Femur (tissue), 1 donor: Measurements from ENCODE around the gene RRBP1.
A peak's percentile ranks its signal among the peaks of the same experiment; 100 is the strongest.
"Not testable (repeated sequence)": the region's sequence is repeated elsewhere in the genome, so short reads cannot be mapped to it uniquely, and the experiment has no call there.

Source experiments
- DNase-seq: peaks from one replicate; pipeline ENCODE4 v3.0.0-alpha.2; 2017

Gene RRBP1

DNA sequence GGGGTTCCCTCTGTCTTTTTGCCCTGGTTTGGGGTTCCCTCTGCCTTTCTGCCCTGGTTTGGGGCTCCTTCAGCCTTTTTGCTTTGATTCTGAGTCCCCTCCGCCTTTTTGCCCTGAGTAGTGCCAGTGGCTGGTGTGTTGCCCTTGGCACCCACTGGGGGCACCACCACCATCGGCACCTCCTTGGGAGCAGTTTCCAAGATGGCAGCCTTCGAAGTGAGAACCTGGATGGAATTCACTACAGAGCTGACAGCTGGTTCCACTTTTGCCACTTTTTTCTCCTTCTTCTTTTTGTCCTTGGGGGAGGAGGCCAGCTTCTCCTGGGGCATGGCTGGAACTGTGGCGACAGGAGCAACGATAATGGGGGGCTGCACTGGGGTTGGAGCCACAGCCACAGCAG lies 22.2 kb downstream of the RRBP1 start:
- DNase-seq = no peak

DNA sequence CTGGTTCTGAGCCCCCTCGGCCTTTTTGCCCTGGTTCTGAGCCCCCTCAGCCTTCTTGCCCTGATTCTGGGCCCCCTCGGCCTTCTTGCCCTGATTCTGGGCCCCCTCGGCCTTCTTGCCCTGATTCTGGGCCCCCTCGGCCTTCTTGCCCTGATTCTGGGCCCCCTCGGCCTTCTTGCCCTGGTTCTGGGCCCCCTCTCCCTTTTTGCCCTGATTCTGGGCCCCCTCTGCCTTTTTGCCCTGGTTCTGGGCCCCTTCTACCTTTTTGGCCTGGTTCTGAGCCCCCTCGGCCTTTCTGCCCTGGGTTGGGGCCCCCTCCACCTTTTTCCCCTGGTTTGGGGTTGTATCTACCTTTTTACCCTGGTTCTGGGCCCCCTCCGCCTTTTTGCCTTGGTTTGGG lies 22.7 kb downstream of the RRBP1 start:
- not testable (repeated sequence) for DNase-seq

DNA sequence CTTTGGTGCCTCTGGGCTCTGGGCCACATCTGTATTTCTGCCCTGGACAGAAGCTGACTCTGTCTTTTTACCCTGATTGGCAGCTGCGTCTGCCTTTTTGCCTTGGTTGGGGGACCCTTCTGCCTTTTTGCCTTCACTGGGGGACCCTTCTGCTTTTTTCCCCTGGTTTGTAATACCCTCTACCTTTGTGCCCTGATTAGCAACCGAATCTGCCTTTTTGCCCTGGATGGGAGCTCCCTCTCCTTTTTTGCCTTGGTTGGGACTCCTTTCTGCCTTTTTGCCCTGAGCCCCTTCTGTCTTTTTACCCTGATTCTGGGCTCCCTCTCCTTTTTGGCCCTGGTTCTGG lies 23.4 kb downstream of the RRBP1 start:
- no peak for DNase-seq

DNA sequence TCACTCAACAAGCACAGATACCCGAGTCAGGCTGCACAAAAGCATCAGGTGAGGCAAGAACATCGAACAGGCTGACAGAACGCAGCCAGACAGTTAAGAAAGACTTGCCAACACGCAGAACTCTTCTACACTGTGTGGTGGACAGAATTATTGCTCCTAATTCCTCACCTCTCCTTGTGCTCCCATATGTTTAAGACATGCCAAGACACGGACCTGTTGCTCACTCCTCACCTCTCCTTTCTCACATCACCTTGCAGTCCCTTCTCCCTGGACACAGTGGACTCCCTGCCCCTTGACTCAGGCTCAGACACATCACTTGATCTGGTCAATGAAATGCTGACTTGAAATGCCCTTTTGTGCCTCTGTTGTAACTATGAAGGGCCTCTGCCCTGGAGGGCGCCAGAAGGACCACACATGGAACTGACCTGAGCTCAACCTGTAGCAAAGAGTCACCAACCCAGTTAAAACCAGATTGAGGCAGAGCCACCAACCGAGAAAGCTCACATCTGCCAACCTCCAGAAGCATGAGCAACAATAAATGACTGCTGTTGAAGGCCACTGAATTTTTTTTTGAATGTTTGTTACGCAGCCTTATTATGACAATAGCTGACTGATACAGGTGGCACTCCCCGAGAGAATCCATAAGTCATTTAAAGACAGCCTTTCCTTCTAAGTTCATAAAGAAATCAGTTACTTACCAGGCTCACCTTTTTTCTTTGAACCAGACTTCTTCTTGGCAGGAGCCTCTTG lies 24.0 kb downstream of the RRBP1 start:
- DNase-seq = no peak

DNA sequence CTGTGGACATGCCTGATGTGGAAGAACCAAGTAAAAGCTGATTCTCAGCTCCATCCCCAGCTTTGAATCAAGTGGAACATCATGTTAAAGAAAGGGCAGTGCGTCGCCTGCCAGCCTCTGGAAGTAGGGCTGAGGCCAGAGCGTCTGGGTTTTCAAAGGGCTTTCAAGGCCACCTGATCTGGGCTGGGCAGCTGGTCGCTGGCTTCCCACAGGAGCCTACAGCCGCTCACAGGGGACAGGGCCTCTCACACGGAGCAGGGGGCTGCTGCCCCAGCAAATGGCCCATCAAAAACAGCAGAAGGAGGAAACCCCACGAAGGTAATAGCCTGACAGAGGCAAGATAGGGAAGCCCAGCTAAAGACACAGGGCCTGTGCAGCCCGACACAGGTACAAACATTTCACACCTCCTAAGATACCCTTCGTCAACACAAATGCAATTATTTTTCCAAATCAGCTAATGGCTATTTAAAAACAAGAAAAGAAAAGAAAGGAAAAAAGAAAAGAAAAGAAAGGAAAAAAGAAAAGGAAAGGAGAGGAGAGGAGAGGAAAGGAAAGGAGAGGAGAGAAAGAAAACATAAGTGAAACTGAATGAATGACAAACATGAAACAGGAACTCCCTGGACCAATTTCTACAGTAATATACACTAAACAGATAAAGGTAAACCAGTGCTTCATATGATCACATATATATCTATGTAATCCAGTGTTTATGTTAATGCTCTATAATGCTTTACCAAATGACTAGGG lies 24.8 kb downstream of the RRBP1 start:
- DNase-seq = no peak

DNA sequence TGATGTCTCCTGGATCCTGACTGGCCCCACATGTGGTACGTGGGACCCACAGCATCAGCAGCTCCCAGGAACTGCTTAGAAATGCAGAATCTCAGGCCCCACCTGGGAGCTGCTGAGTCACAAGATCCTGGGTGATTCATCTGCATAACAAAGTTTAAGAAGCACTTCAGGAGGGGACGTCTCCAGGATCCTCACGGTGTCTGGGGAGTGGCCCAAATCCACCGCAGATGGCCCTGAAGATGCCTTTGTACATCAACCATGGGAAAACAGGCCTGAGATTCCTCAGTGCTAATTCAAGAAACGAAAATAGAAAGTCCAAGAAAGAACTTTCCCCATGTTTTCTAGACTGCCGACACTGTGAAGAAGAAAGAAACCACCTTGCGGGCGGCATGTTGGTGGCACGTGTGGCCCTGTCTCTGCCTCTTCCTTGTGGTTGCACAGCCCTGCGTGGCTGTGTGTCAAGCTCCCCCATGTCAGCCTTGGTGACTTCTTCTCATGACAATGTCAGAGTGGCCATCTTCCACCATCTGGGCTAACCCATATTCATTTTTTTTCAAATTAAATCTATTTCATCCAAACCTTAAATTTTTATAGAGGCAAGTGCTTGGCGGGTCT lies 26.1 kb downstream of the RRBP1 start:
- no peak for DNase-seq

DNA sequence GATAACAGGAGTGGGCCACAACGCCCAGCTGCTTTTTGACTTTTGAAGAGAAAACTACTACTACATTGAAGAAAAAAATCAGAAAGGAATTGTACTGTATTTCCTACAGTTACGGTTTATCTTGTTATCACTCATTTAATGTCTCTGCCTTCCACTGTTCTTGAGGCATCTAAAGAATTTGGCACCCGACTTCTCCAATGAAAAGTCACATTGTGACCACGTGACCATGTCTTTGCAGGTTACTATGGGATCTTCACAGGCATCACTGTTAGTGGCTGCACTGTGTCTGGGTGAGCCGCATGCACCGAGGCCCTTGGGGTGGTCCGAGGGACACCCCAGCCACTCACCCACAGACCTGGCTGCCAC lies 26.8 kb downstream of the RRBP1 start:
- no peak for DNase-seq

DNA sequence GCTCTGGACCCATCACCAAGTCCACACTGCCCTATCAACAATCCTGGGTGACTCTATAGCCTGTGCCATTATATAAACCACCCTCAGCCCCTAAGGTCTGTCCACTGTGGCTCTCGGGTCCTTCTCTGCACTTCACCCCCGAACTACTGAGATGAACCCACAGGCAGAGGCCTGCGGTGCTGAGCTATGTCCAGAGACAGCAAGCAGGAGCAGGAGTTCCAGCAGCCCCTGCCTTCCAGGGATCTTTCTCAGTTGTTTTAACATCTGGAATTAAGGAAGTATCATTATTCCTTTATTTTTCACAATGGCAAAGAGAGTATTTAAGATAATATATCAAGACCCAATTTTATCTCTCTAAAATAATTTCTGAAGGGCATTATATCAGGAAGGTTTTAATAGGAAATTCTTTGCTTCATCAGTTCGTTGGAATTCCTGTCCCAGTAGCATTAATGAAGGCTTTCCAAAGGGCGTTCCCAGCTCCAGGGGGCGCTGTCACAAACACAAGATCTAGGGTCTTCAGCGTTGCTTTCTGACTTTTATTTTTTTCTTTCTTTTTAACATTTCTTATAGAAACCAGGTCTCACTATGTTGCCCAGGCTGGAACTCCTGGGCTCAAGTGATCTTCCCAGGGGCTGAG lies 27.3 kb downstream of the RRBP1 start:
- no peak for DNase-seq

DNA sequence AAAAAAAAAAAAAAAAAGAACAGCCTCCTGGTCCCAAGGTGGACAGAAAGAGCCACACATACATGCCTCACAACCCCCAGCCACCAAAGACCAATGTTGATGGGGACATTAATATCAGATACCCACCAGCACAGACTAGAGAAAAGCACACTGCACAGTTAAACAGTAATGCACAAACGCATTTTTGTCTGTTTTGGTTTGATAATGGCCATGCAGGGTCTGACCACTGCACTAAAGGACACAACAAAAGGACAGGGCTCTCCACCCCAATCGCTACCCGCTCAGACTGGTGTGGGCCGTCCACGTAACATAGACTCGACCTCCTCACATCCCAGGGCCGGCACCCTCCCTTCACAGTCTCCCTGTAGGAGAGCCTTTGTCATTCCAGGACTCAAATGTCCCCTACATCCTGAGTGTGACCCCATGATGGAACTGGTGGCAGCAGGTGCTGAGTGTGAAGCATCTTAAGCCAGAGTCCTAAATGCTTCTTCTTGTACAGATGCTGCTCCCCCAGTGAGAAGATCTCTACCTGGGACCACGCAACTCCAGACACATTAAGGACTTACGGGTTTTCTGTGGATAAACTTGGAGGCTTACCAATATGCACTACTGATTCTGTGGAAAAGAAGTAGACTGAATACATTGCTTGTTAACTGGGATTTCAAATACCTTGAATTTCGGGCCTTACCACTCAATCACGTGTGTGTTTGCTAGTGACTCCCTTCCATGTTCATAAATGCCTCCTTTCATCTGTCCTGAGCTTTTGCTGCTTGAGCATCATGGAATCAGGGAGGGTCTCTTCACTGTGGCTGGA lies 28.0 kb downstream of the RRBP1 start:
- DNase-seq = no peak

DNA sequence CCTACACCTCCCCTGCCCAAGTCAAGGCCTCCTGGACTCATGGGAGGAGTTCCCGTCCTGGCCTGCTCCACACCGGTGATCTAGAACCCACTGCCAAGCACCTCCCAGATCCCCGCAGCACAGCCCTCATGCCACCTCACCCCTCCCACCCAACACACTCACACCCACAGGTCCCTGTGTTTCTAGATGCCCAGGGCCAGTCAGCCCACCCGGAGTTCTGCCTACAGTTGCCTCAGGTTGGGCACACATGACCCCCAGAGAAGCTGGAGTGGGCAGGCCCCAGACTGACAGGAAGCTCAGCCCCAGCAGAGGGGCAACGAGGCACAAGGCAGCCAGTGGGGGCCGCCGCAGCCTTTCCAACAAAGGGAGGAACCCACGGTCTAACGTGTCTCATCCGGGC lies 29.6 kb downstream of the RRBP1 start:
- DNase-seq = no peak

DNA sequence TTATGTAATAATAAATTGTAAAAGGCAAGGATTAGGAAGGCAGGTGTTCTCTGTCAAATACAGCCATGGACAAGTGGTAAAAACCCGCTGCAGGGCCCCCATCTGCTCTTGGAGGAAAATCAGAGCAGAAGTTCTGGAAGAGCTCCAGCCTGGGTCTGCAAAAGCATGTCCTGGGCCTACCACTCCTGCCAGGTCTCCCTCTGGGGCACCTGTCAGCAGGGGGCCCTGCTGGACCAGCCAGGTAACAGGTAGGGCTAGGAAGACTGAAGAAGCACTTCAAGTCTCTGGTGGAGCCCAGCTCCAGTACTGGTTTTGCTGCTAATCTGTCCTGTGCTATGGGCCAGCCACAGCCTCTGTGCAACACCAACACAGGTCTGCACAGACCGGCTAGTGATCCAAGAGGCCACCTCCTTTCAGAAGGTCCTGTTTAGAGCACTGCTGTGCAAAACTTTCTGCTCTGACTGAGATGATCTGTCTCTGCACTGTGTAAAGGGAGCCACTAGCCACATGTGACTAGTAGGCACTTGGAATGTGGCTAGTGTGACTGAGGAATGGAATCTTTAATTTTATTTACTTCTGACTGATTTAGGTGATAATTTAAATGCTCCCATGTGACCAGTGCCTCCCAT lies 30.2 kb downstream of the RRBP1 start:
- no peak for DNase-seq

DNA sequence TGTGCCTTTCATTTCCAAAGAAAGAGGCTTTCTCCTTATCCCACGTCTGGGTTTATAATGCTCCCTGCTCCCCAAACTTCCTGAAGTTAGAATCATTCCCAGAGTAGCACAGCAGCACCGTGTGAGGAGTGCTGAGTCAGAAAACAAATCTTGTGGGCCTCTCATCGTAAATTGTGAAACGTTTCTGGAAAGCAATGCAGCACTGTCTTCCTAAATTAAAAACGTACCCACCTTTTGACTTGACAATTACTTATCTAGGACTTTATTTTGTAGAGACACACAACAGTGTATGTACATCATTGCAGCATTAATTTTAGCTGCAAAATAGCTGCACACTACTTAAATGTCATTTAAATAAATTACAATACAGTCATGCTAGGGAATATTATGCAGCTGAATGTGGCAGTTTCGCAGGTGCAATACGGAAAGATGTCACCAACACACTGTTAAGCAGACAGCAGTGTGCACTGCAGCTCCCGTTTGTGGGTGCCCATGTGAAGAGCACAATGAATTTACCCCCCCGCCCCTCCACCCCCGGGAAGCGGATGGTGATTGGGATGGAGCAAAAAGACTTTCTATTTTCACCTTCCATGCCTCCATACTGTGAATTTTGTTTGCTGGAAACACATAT lies 30.8 kb downstream of the RRBP1 start:
- no peak for DNase-seq

DNA sequence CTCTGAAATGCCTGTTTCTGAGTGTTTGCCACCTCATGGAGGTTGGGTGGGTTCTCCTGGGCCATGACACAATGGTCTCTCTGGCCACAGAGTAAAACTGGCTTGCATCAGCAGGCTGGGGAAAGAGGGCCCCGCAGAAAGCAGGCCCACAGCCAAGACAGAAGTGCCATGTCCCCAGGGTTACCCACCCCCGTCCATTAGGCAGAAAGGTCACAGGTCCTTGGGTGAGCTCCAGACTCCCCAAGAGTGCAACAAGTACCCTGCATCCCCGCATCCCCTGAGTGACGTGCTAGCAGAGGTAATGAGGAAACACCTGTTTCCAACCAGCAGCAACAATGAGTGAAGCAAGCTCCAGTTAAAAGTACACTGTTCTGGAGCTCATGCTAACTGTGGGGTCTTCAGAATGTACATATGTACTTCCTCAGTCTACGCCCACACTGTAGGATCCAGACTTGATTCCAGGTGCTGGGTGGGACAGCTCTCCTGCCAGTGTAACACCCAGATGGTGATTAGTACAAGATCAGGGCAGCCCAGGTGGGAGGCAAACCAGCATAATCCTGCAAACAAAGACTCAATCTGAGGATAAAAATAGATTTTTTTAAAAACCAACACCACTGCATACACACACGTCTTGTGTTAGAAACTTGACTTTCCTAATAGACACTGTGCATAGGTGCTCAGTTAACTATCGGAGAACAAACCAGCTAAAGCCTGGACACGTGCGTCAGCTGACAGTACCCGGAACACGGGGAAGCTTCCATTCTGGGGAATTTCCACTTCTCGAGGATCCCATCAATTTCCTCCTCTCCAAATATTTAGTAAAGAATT lies 31.5 kb downstream of the RRBP1 start:
- DNase-seq = no peak

DNA sequence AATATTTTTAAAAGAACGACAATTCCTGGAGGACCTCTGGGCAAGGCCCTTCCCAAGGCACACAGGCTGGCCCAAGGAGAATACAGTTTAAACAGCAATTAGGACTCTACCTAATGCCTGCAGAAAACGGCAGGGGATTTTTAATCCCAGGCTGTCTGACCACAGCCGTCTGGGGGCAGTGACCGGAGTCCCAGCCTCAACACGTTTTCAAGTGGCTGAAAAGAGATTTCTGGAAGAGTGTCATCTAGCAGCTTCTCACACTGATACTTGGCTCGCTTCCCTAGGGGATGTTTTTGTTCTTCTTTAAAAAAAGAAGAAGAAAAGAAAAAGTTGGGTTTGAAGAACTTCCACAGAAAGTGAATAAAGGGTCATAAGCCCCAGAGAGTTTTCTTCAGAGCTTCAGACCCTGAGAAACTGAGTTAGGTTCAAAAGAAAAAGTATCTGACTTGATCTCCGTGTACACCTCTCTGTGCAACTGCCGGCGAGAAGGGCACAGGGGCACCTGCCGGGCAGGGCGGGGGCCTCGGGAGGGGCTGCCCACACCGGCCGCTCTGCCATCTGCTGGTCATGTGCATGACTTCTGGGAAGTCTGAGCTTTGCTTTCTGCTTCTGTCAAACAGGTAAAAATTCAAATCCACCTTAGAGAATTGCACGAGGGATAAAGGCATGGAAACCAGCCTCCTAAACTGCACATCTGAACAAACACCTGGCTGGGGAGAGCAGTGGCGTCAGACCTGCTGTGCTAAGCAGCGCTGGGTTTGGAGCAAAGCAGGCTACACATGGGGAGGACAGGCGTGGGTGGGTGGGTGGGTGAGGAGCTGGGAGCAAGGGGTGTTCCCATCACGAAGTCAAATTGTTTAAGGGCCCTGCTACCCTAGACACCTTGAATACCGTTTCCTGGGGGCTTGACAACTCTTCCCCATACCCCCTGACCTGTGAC lies 33.0 kb downstream of the RRBP1 start:
- no peak for DNase-seq

DNA sequence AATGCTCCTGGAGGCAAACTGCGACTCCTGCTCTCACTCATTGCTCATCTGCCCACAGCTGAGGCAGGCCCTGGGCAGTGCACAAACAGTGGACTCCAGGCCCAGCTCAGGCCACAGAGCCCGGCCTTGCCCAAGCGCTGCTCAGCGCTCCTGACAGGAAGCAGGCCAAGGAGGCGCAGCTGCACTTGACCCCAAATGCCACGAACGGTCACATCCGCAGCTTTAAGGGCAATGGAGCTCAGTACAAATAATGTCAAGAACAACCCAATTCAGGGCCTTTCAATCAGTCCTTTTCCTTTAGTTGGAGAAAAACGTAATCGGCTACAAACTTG lies 33.8 kb downstream of the RRBP1 start:
- DNase-seq = no peak

DNA sequence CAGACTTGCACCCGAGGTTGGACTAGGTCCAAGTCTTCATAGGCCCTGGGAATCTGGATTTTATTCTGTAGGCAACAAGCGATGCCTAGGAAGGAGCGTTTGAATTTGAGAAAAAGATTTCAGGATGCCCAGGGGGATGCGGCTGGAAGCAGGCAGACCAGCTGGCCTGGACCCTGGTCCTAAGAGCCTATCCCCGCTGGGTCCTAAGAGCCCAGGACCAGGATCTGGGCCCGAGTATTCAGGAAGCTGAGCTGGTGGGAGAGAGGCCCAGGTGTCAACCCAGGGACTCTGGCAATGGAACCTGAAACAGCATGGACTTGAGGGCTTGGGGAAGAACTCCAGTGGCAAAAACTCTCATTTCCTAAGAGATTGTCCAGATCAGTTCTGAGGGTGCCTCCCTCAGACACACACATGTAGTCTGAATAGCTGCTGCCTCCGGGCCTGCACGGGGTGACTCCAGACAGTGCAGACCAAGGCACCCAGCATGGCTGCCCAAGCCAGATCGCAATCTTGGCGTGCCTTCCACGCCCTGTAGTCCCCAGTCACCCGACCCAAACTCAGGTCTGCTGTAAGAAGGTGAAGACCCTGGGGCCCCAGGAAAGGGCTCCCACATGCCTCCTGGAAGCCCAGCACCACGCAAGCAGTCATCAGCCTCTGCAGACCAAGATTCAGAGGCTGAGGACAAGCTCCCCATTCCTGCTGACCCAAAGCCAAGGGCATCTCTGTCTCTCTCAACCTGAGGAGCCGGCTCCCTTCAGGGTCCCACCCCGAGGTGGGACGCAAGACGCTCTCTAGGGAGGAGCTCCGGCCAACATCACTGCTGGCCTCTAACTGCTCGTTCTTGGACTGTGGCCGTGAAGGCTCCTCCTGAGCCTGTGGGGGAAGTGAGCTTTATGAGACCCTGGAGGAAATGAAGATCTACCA lies 34.4 kb downstream of the RRBP1 start:
- DNase-seq = no peak

DNA sequence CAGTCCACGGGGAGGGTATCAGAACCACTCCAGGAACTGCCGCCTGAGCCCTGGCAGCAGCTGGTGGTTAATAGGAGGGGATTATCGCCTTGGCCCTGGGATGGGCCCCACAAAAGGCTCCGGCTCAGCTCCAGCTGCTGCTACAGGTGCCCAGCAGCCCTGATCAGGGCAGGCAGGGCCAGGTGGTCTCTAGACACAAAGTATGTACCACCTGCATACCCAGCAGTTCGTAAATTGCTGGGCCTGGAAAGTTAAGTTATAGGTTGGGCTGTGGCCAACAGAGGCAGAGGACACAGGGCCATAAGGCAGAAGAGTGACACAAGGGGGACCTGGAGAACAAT lies 35.1 kb downstream of the RRBP1 start:
- peak; percentile 48 for DNase-seq

DNA sequence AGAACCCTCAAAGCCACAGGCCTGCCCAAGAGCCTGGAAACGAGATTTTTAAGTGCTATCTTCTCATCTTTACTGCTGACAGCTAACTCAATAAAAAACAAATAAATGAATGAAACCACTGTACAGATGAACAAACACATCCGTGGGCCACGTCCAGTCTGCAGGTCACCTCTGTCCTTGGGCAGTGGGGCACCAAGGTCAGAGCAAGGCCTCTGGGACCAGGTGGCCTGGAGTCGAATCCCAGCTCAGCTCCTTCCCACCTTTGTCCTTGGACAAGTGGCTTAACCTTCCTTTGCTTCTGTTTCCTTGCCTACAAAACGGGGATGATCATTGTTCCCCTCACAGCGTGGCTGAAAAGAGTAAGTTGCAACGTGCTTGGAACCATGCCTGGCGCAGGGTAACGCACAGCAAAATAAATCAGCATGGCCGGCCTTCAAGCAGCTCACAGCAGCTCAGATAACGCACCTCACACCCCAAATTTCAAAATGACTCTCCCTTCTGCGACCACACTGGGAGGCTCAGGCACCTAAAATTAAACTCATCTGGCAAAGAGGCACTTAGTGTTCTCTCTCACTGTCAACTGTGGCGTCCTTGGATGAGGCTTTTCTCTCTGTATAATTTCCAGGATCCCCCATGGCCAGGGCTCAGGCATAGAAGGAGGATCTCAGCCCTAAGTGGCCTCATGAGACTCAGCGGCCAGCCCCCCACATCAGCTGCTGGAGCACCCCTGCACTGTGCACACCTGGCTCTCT lies 35.7 kb downstream of the RRBP1 start:
- DNase-seq = peak; percentile 22
